ENCODE data around the gene WWOX.

WWOX gene

DNA sequence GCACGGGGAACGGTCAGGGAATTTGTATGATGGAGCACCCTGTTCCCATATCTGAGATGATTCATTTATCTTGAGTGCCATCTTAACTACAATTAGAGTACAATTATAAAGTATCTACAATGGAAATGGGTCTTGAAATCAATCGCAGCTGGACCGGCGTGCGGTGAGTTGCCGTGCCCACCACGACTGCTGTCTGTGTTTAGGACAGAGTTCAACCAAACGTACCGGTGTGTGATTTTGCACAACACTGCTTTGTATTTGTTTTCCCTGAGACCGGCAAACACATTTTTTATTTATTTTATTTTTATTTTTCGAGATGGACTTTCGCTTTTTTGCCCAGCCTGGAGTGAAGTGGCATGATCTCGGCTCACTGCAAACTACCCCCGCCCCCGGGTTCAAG is 457.0 kb downstream of the WWOX start:
- DNase-seq (ENCODE audit: extremely low read depth, insufficient read length): no peak
- Histone ChIP-seq H3K36me3 (ENCODE audit: control insufficient read depth, insufficient read depth, low read length) (no peaks in the 10 kb centered on the region), H3K4me3 (replicated peaks; ENCODE audit: low read depth, low read length) (no peak overlapping the region), H3K27me3 (replicated peaks; ENCODE audit: control insufficient read depth, insufficient read depth, low read length) (no peaks in the 10 kb centered on the region)
- TF ChIP-seq, protein P1, sequence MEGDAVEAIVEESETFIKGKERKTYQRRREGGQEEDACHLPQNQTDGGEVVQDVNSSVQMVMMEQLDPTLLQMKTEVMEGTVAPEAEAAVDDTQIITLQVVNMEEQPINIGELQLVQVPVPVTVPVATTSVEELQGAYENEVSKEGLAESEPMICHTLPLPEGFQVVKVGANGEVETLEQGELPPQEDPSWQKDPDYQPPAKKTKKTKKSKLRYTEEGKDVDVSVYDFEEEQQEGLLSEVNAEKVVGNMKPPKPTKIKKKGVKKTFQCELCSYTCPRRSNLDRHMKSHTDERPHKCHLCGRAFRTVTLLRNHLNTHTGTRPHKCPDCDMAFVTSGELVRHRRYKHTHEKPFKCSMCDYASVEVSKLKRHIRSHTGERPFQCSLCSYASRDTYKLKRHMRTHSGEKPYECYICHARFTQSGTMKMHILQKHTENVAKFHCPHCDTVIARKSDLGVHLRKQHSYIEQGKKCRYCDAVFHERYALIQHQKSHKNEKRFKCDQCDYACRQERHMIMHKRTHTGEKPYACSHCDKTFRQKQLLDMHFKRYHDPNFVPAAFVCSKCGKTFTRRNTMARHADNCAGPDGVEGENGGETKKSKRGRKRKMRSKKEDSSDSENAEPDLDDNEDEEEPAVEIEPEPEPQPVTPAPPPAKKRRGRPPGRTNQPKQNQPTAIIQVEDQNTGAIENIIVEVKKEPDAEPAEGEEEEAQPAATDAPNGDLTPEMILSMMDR (IDR thresholded peaks at IDR 0.05; ENCODE audit: insufficient read depth, low read length, poor library complexity, severe bottlenecking): no peak

DNA sequence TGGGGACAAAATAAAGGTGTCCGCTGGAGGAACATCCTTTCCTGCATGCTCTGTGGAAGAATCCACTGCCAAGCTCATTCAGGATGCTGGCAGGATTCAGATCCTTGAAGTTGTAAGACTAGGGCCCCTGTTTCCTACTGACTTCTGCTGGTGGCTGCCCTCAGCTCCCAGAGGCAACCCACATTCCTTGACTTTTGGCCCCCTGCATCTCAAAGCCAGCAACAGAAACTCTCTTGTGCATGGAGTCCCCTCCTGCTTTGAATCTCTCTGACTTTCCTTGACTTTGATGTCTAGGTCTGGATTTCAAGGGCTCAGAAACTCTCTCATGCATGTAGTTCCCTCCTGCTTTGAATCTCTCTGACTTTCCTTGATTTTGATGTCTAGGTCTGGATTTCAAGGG is 461.5 kb downstream of the WWOX start:
- DNase-seq (ENCODE audit: extremely low read depth, insufficient read length): no peak
- H3K36me3 ChIP-seq (ENCODE audit: control insufficient read depth, insufficient read depth, low read length): no peaks in the 10 kb centered on the region
- H3K4me3 ChIP-seq (replicated peaks; ENCODE audit: low read depth, low read length): no peak overlapping the region
- TF ChIP-seq, protein P1 (IDR thresholded peaks at IDR 0.05; ENCODE audit: insufficient read depth, low read length, poor library complexity, severe bottlenecking): no peak
- no peaks in the 10 kb centered on the region for H3K27me3 ChIP-seq (replicated peaks; ENCODE audit: control insufficient read depth, insufficient read depth, low read length)

DNA sequence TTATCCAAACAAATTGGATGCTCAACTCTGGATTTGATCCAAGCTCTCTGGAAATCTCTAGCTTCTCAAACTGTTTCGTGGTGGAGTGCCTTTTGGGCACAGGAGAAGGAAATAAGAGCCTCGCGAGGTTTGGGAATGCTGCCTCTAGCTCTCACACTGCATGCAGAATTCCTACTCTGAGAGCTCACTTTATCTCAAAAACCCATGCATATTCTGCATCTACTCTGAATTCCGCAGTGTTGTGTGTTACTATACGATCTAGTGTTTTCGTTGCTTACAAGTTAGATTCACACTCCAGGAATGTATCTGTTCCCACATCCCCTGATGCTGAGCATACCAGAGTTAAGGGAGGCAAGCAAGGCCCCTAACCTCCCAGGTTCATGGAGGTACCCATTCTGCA is 462.7 kb downstream of the WWOX start:
- no peak for DNase-seq (ENCODE audit: extremely low read depth, insufficient read length)
- Histone ChIP-seq H3K27me3 (replicated peaks; ENCODE audit: control insufficient read depth, insufficient read depth, low read length) (no peaks in the 10 kb centered on the region), H3K4me3 (replicated peaks; ENCODE audit: low read depth, low read length) (no peak overlapping the region), H3K36me3 (ENCODE audit: control insufficient read depth, insufficient read depth, low read length) (no peaks in the 10 kb centered on the region)
- TF ChIP-seq, protein P1 (IDR thresholded peaks at IDR 0.05; ENCODE audit: insufficient read depth, low read length, poor library complexity, severe bottlenecking): no peak

DNA sequence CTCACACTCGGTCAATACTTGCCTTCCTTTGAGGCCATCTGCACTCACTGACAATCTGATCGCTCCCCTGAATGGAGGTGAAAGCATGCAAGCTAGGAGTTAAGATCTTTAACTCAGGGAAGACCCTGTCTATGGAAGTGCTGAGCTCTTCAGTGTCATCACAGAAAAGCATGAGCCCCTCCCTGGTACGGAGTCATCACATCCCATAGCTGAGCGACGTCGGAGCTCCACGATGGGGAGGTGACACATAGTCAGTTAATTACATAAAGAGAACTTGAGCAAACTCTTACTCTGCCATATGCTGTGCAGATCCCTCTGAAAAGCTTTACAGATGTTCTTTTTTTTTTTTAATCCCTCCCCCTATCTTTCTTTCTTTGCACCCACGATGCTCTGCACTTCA is 463.2 kb downstream of the WWOX start:
- TF ChIP-seq, protein P1 (IDR thresholded peaks at IDR 0.05; ENCODE audit: insufficient read depth, low read length, poor library complexity, severe bottlenecking): no peak
- no peak overlapping the region for H3K4me3 ChIP-seq (replicated peaks; ENCODE audit: low read depth, low read length)
- no peak for DNase-seq (ENCODE audit: extremely low read depth, insufficient read length)
- H3K27me3 ChIP-seq (replicated peaks; ENCODE audit: control insufficient read depth, insufficient read depth, low read length): no peaks in the 10 kb centered on the region
- H3K36me3 ChIP-seq (ENCODE audit: control insufficient read depth, insufficient read depth, low read length): no peaks in the 10 kb centered on the region

DNA sequence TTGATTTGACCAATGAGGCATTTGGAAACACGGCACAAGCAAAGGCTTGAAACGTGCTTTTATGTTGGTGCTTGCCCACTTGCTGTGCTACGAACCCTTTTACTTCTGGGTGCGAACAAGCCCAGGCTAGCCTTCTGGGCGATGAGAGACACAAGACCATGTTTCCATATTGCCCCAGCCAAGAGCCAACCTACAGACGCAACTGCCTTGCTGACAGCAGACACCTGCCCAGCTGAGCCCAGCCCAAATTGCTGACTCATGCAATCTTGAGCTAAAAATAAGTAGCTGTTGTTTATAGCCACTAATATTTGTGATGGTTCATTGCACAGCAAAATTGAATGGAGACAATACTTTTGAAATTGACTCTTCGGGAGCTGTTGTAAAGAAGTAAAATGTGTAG is 464.5 kb downstream of the WWOX start:
- Histone ChIP-seq H3K27me3 (replicated peaks; ENCODE audit: control insufficient read depth, insufficient read depth, low read length) (no peaks in the 10 kb centered on the region), H3K36me3 (ENCODE audit: control insufficient read depth, insufficient read depth, low read length) (no peaks in the 10 kb centered on the region), H3K4me3 (replicated peaks; ENCODE audit: low read depth, low read length) (no peak overlapping the region)
- DNase-seq (ENCODE audit: extremely low read depth, insufficient read length): no peak
- TF ChIP-seq, protein P1 (IDR thresholded peaks at IDR 0.05; ENCODE audit: insufficient read depth, low read length, poor library complexity, severe bottlenecking): no peak

DNA sequence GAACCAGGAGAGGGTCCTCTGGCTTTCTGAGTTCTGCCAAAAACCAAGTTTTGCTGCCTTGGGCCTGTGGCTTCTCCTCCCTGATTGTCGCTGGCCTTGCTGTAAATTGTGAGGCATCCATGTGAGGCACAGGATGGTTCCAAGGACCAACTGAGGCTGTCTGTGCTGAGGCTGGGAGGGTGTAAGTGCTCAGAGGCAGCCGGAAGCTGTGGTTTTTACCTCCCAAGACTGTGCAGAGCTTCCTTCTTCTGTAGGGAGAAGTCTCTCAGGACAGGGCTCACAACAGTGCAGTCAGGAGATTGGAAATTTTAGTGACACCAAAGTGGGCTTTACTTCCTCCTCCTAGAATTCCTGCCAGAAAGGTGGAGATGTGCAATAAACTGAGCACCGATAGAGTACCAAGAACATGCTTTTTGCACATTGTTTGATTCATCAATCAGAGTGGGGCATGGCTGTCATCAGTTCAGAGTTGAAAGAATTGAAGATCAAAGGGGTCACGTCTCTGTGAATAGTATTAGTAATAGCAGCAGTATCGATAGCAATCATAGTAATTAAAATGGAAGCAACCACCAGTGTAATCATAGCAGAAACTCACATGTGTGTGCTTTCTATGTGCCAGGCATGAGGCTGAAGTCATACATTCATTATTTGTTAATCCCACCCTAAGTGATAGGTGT is 467.1 kb downstream of the WWOX start:
- Histone ChIP-seq H3K36me3 (ENCODE audit: control insufficient read depth, insufficient read depth, low read length) (no peaks in the 10 kb centered on the region), H3K4me3 (replicated peaks; ENCODE audit: low read depth, low read length) (no peak overlapping the region), H3K27me3 (replicated peaks; ENCODE audit: control insufficient read depth, insufficient read depth, low read length) (no peaks in the 10 kb centered on the region)
- TF ChIP-seq, protein P1 (IDR thresholded peaks at IDR 0.05; ENCODE audit: insufficient read depth, low read length, poor library complexity, severe bottlenecking): no peak
- no peak for DNase-seq (ENCODE audit: extremely low read depth, insufficient read length)
